NCI-H524 treated with DMSO at 0.1 percent for 48 hours (cell line): ENCODE measurements around the gene KAZALD1.

Experiments used
- DNase-seq: peaks from one replicate; lab custom pipeline; 2025; lab: John Stamatoyannopoulos, UW

The KAZALD1 gene

GRCh38 chr10:101047961-101048892 lies 13.6 kb upstream of the KAZALD1 start:
- DNase-seq: no peak

DNA sequence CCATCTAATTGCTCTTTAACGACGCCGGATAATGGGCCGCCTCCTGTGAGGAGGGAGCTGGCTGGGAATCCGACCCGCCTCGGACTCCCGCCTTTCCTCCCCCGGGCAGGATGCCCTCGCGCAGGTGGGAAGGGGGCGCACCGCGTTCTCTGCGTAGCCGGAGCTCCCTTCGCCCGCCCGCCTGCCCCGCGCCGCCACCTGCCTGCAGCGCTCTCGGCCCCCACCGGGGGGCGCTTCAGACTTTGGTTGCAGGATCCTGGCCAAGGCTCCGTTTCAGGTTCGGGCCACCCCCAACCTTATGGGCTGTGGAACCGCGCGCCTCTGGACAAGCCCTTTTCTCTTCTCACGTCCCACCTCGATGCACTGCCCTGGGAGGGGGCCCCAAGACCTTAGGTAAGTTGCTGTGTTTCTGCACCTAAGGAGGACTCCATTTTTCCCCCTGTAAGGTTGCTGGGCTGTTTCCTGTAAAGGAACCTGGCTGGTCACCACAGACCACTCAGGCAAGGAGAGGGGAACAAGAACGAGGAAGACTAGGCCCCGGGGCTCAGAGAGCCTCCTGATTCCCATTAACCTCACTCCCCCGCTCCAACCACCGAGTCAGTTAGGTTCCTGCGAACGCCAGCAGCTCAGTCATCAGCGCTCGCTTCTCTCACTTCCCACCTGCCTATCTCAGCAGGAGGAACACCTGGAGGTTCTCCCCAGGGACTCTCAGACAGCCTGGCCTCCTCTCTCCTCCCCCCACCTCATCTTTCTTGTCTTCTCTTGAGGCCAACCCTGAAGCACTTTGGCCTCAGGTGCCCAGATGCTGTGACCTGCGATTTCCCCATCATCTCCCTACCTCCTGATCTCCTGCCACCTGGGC lies 11.3 kb upstream of the KAZALD1 start:
- no peak for DNase-seq

DNA sequence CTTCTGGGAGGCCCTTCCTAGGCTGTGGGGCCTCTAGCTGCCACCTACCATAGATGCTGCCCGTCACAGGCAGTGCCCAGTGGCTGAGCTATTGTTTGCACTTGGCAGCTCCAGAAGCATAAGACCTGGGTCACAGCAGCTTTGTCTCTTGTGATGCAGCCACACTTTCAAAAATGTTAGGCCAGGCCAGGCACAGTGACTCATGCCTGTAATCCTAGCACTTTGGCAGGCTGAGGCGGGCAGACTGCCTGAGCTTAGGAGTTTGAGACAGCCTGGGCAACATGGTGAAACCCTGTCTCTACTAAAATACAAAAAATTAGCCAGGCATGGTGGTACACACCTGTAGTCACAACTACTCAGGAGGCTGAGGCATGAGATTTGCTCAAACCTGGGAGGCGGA lies 9.5 kb upstream of the KAZALD1 start:
- DNase-seq: no peak

DNA sequence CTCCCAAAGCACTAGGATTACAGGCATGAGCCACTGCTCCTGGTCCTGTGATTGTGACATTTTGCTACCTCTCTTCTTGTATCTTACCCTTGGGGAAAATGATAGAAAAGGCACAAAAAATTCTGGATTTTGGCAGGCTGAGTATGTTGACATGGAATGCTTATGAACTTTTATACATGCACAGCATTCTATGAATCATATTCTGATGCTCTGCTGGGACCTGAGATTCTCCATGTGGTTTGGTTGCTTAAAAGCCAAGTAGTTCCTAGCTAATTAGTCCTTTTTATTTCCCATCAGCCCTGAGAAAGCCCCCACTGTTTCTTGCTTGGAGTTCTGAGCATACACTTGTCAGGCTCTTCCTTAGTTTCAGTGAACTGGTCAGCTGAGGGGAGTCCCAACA lies 8.3 kb upstream of the KAZALD1 start:
- DNase-seq: no peak

DNA sequence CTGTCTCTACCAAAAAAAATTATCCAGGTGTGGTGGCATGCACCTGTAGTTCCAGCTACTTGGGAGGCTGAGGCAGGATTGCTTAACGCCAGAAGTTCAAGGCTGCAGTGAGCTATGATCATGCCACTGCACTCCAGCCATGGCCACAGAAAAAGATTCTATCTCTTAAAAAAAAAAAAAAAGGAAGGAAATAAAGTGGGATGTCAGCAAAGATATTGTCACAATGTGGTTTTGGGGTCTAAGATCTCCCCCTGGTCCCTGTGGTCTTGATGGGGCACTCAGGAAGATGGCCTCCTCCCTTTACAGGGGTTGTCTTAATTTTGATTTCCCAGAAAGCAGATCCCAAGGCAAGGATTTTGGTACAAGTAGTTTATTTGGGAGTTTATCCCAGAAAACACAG lies 7.4 kb upstream of the KAZALD1 start:
- no peak for DNase-seq

DNA sequence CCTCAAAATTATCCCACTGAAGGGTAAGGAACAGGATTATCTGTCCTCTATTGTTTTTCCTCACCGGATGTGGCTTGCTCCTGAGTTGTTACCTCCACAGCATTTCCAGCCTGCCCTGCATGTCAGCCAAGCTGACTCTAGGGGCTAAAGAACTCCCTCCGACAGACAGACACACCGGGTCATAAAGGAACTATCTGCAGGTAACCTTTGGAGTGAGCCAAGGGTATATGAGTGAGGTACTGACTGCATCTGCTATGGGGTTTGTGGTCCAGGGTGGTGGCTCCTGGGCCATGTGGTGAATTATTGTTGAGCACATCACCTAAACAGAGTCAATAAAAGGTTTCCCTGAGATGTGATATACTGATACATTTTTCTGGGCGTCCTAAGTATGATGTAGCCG lies 6.9 kb upstream of the KAZALD1 start:
- no peak for DNase-seq

- no peak for DNase-seq
These were observed 6.4 kb upstream of the KAZALD1 start for GRCh38 chr10:101055411-101055810.

DNA sequence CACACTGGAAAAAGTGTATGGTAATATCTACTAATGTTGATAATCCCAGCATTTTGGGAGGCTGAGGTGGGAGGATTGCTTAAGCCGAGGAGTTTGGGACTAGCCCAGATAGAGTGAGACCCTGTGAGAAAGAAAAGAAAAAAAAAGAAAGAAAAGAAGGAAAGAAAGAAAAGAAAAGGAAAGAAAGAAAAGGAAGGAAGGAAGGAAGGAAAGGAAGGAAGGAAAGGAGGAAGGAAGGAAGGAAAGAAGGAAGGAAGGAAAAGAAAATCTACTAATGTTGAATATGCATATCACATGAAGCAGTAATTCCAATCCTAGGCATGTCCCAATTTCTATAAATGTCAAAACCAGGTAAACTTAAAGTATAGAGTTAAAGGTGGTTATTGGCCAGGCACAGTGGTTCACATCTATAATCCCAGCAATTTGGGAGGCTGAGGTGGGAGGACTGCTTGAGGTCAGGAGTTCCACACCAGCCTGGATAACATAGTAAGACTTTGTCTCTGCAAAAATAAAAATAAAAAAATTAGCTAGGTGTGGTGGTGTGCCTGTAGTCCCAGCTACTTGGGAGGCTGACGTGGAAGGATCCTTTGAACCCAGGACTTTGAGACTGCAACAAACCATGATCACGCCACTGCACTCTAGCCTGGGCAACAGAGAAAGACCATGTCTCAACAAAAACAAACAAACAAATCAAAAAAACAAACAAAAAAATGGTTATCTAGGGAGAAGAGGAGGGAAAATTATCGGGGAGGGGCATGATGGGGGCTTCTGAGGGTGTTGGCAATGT lies 5.2 kb upstream of the KAZALD1 start:
- DNase-seq: no peak

- peak; percentile 31 for DNase-seq
These were observed 1.5 kb upstream of the KAZALD1 start for GRCh38 chr10:101060036-101060950.

GRCh38 chr10:101060951-101061623 lies 702 bp upstream of the KAZALD1 start:
- no peak for DNase-seq

DNA sequence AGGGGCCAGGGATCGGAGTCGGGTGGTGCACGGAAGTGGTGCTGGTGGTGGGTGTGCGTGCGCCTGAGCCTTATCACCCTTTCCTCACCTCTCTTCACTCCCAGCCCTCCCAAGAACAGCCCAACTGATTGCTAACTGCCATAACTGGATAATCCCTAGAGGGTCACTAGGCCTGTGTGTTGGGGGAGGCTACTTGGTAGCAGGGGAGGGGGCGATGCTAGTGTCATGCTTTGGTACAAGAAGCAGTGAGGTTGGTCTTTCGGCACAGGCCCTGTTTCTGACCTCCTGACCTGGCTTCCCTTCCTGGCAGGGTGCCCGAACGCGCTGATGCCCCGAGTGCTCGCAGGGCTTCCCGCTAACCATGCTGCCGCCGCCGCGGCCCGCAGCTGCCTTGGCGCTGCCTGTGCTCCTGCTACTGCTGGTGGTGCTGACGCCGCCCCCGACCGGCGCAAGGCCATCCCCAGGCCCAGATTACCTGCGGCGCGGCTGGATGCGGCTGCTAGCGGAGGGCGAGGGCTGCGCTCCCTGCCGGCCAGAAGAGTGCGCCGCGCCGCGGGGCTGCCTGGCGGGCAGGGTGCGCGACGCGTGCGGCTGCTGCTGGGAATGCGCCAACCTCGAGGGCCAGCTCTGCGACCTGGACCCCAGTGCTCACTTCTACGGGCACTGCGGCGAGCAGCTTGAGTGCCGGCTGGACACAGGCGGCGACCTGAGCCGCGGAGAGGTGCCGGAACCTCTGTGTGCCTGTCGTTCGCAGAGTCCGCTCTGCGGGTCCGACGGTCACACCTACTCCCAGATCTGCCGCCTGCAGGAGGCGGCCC lies 652 bp downstream of the KAZALD1 start:
- no peak for DNase-seq

GRCh38 chr10:101063050-101063525 lies 1.3 kb downstream of the KAZALD1 start:
- no peak for DNase-seq

GRCh38 chr10:101063548-101064414 lies 2.0 kb downstream of the KAZALD1 start:
- DNase-seq: no peak

DNA sequence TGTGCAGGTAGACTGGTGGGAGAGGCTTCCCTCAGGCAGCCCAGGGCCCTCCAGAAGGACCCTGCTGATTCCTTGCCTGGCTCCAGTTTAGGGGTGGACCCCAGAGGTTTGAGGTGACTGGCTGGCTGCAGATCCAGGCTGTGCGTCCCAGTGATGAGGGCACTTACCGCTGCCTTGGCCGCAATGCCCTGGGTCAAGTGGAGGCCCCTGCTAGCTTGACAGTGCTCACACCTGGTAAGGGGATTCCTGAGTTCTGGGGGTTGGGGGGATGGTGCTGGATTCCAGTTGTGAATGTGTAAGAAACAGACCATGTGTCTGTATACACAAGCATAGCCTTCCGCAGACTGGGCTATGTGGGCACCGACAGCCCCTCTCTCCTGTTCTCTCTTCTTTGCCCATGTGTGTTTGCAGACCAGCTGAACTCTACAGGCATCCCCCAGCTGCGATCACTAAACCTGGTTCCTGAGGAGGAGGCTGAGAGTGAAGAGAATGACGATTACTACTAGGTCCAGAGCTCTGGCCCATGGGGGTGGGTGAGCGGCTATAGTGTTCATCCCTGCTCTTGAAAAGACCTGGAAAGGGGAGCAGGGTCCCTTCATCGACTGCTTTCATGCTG lies 2.7 kb downstream of the KAZALD1 start:
- no peak for DNase-seq

- no peak for DNase-seq
These were observed 3.8 kb downstream of the KAZALD1 start for GRCh38 chr10:101065481-101066145.

- DNase-seq: no peak
These were observed 4.5 kb downstream of the KAZALD1 start for GRCh38 chr10:101066146-101066895.

- DNase-seq: no peak
These were observed 5.1 kb downstream of the KAZALD1 start for GRCh38 chr10:101066896-101067355.
